ENCODE results near the gene ZFR2. TPM values are rescaled to one million over a fixed set of nuclear protein-coding genes. Genes with fewer than 3 reads are reported as not detected.

The ZFR2 gene
- total RNA-seq, 1 donor, result not detected

GRCh38 chr19:3823350-3823713 lies 45.5 kb downstream of the ZFR2 start:
- TF ChIP-seq CTCF (IDR thresholded peaks at IDR 0.05; ENCODE audit: insufficient read depth, low read length), result no peak
- no peak for DNase-seq (ENCODE audit: low read depth)
- H3K4me3 ChIP-seq (ENCODE audit: low read depth, low read length), result no peak overlapping the region

GRCh38 chr19:3822683-3823349 lies 46.0 kb downstream of the ZFR2 start:
- no peak for TF ChIP-seq CTCF (IDR thresholded peaks at IDR 0.05; ENCODE audit: insufficient read depth, low read length)
- no peak for DNase-seq (ENCODE audit: low read depth)
- H3K4me3 ChIP-seq (ENCODE audit: low read depth, low read length), result no peak overlapping the region

GRCh38 chr19:3821857-3822364 lies 46.9 kb downstream of the ZFR2 start:
- peak; percentile 8 for DNase-seq (ENCODE audit: low read depth)
- no peak overlapping the region for H3K4me3 ChIP-seq (ENCODE audit: low read depth, low read length)
- peak; percentile 89 for TF ChIP-seq CTCF (IDR thresholded peaks at IDR 0.05; ENCODE audit: insufficient read depth, low read length)

- no peak overlapping the region for H3K4me3 ChIP-seq (ENCODE audit: low read depth, low read length)
- no peak for DNase-seq (ENCODE audit: low read depth)
- TF ChIP-seq CTCF (IDR thresholded peaks at IDR 0.05; ENCODE audit: insufficient read depth, low read length), result no peak
These were observed 47.7 kb downstream of the ZFR2 start for GRCh38 chr19:3821156-3821555.

GRCh38 chr19:3819989-3820388 lies 48.8 kb downstream of the ZFR2 start:
- TF ChIP-seq CTCF (IDR thresholded peaks at IDR 0.05; ENCODE audit: insufficient read depth, low read length), result no peak
- no peak for DNase-seq (ENCODE audit: low read depth)

GRCh38 chr19:3818918-3819317 lies 49.9 kb downstream of the ZFR2 start:
- no peak for TF ChIP-seq CTCF (IDR thresholded peaks at IDR 0.05; ENCODE audit: insufficient read depth, low read length)
- H3K4me3 ChIP-seq (ENCODE audit: low read depth, low read length), result no peak overlapping the region
- no peak for DNase-seq (ENCODE audit: low read depth)

More at GRCh38 chr19:3819989-3820388, 48.8 kb downstream of the ZFR2 start:
- H3K4me3 ChIP-seq (ENCODE audit: low read depth, low read length), result no peak overlapping the region

- no peak for TF ChIP-seq CTCF (IDR thresholded peaks at IDR 0.05; ENCODE audit: insufficient read depth, low read length)
- no peak overlapping the region for H3K4me3 ChIP-seq (ENCODE audit: low read depth, low read length)
- peak; percentile 14 for DNase-seq (ENCODE audit: low read depth)
These were observed 50.4 kb downstream of the ZFR2 start for GRCh38 chr19:3818466-3818865.

Data from fibroblast of the aortic adventitia (primary cell).